ENCODE results near the gene ZEB2.

The ZEB2 gene

DNA sequence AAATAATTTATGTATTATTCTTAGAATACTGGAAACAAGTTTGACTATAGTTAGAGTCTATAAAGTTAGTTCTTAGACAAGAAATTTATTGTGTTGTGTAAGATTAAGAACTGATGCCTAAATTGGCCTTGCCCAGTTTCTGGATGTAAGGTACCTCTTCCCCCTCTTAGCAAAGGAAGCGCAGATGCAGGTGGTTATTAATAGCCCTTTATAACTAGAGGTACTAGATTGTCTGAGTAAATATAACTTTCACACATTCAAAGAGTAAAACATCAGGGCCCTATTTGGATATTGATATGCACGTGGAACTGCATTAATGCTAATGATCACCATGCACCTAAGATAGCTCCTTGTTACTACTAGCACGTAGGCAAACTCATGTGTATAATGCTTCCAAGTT lies 100.7 kb downstream of the ZEB2 start:
- Histone ChIP-seq H3K9me3 (ENCODE audit: control insufficient read depth, insufficient read depth, low read length) (no peaks in the 10 kb centered on the region), H3K27me3 (ENCODE audit: control insufficient read depth, insufficient read depth, low read length) (no peaks in the 10 kb centered on the region), H3K4me3 (ENCODE audit: low read depth, low read length) (no peak overlapping the region), H3K9ac (ENCODE audit: low read depth, low read length) (no peak overlapping the region), H3K4me1 (ENCODE audit: control insufficient read depth, insufficient read depth, low read length) (no peaks in the 10 kb centered on the region), H3K36me3 (ENCODE audit: control insufficient read depth, insufficient read depth, low read length) (no peaks in the 10 kb centered on the region)

DNA sequence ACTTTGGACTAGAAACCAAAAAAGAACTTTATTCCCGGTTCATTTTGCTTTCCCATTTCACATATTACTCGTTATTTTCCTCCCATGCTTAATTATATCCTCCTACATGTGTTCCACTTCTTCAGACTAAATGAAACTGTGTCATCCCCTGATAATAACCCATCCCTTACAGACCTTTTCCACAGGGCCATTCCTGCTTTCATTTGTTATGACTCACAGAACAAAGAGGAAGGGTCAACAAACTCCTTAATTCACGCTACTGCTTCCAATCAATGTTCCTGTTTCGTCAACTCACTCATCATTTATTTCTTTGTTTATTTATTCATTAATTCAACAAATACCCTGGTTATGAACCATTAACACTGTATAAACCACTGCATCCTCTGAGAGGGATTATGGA lies 104.5 kb downstream of the ZEB2 start:
- Histone ChIP-seq H3K4me3 (ENCODE audit: low read depth, low read length) (no peak overlapping the region), H3K9ac (ENCODE audit: low read depth, low read length) (no peak overlapping the region), H3K36me3 (ENCODE audit: control insufficient read depth, insufficient read depth, low read length) (no peaks in the 10 kb centered on the region), H3K27me3 (ENCODE audit: control insufficient read depth, insufficient read depth, low read length) (no peaks in the 10 kb centered on the region), H3K4me1 (ENCODE audit: control insufficient read depth, insufficient read depth, low read length) (no peaks in the 10 kb centered on the region), H3K9me3 (ENCODE audit: control insufficient read depth, insufficient read depth, low read length) (no peaks in the 10 kb centered on the region)

DNA sequence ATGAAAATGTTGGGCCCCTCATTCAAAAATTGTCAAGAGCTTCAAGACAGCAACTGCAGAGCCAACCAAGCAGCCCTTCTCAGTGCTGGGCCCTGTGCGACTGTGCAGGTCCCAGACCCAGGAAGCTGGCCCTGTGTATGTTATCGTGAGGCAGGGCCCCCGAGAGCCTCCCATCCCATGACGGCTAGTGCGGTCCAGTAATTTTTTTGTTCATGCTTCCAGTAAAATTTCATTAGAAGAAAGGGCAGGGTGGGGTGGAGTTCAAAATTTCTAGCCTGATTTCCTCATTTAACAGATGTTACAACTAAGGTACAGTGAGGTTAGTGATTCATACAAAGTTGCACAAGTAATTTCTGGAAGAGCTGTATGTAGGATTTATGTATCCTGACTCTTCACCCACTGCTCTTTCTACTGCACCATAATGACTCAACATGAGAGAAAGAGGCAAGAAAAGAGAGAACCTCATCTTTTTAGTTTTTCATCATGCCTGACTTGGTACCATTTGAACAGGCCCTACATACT lies 105.5 kb downstream of the ZEB2 start:
- H3K27me3 ChIP-seq (ENCODE audit: control insufficient read depth, insufficient read depth, low read length): no peaks in the 10 kb centered on the region
- no peaks in the 10 kb centered on the region for H3K4me1 ChIP-seq (ENCODE audit: control insufficient read depth, insufficient read depth, low read length)
- H3K9me3 ChIP-seq (ENCODE audit: control insufficient read depth, insufficient read depth, low read length): no peaks in the 10 kb centered on the region
- H3K36me3 ChIP-seq (ENCODE audit: control insufficient read depth, insufficient read depth, low read length): no peaks in the 10 kb centered on the region
- no peak overlapping the region for H3K9ac ChIP-seq (ENCODE audit: low read depth, low read length)
- H3K4me3 ChIP-seq (ENCODE audit: low read depth, low read length): no peak overlapping the region

DNA sequence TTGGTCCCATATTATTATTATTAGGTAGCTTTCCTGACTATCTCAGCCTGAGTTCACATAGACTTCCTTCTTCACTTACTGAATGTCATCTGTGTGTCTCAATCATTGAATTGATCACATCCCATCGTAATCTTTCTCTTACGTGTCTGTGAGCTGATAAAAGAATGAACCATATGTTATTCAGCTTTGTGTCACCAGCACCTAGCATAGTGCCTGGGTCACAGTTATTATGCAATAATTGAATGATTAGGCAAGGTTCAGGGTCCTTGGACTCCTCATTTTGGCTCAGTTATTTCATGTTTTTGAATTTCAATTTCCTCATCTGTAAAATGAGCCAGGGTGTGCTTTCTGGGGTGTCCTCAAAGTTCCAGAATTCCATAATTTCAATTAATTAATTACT lies 107.2 kb downstream of the ZEB2 start:
- Histone ChIP-seq H3K4me1 (ENCODE audit: control insufficient read depth, insufficient read depth, low read length) (no peaks in the 10 kb centered on the region), H3K4me3 (ENCODE audit: low read depth, low read length) (no peak overlapping the region), H3K9me3 (ENCODE audit: control insufficient read depth, insufficient read depth, low read length) (no peaks in the 10 kb centered on the region), H3K9ac (ENCODE audit: low read depth, low read length) (no peak overlapping the region), H3K36me3 (ENCODE audit: control insufficient read depth, insufficient read depth, low read length) (no peaks in the 10 kb centered on the region), H3K27me3 (ENCODE audit: control insufficient read depth, insufficient read depth, low read length) (no peaks in the 10 kb centered on the region)

DNA sequence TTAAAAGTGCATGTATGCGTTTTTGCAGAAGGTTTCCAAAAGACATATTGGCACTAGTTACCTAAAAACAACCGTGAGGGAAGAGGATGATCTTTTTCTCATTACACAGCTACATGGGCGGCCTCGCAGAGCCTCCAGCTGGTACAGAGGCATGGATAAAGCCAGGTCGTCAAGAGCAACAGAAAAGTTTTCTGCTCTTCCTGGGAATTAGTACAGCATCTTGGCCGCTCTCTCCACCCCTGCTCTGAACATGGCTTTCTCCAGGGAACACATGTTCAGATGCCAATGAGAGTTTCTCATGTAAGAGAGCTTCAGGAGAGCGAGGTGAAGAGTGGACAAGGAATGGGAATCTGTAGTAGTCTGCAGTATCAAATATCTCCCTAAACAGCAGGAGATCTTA lies 108.4 kb downstream of the ZEB2 start:
- no peaks in the 10 kb centered on the region for H3K36me3 ChIP-seq (ENCODE audit: control insufficient read depth, insufficient read depth, low read length)
- no peak overlapping the region for H3K4me3 ChIP-seq (ENCODE audit: low read depth, low read length)
- H3K9me3 ChIP-seq (ENCODE audit: control insufficient read depth, insufficient read depth, low read length): no peaks in the 10 kb centered on the region
- H3K4me1 ChIP-seq (ENCODE audit: control insufficient read depth, insufficient read depth, low read length): no peaks in the 10 kb centered on the region
- no peak overlapping the region for H3K9ac ChIP-seq (ENCODE audit: low read depth, low read length)
- no peaks in the 10 kb centered on the region for H3K27me3 ChIP-seq (ENCODE audit: control insufficient read depth, insufficient read depth, low read length)

DNA sequence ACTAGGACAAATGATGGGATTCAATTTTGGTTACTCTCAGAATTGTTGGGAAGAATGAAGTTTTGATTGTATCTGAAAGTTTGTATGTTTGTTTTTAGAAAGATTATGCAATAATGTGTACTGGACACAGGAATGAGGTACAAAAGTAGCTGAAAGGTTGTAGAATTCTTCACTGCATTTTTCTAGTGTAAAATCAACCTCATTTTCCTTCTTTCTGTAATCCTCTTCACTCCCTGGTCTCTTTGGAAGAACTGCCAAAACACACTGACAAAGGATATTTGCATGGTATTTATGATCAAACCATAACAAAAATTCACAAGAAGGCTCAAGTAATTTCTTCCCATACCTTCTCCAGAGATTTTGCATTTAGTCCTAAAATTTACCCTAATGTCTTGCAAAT lies 110.7 kb downstream of the ZEB2 start:
- Histone ChIP-seq H3K9ac (ENCODE audit: low read depth, low read length) (no peak overlapping the region), H3K36me3 (ENCODE audit: control insufficient read depth, insufficient read depth, low read length) (no peaks in the 10 kb centered on the region), H3K4me3 (ENCODE audit: low read depth, low read length) (no peak overlapping the region), H3K9me3 (ENCODE audit: control insufficient read depth, insufficient read depth, low read length) (no peaks in the 10 kb centered on the region), H3K27me3 (ENCODE audit: control insufficient read depth, insufficient read depth, low read length) (no peaks in the 10 kb centered on the region), H3K4me1 (ENCODE audit: control insufficient read depth, insufficient read depth, low read length) (no peaks in the 10 kb centered on the region)

DNA sequence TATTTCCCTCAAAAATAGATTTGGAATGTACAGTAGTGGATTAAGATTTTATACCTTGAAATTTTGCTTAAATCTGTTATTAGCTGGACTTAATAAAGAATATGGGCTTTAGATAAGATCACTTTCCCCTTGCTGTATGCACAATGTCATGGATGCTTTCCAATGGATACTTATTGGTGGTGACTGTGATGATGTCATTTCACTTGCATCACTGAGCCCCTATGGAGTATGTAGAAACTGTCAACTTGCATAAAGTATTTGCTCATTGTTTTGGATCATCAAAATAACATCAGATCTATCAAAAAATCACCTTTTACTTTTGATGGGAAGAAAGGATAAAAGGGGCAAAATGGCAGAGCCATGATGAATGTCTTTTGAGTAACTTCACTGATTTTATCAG lies 112.7 kb downstream of the ZEB2 start:
- Histone ChIP-seq H3K9ac (ENCODE audit: low read depth, low read length) (no peak overlapping the region), H3K4me3 (ENCODE audit: low read depth, low read length) (no peak overlapping the region), H3K36me3 (ENCODE audit: control insufficient read depth, insufficient read depth, low read length) (no peaks in the 10 kb centered on the region), H3K9me3 (ENCODE audit: control insufficient read depth, insufficient read depth, low read length) (no peaks in the 10 kb centered on the region), H3K4me1 (ENCODE audit: control insufficient read depth, insufficient read depth, low read length) (peaks cover 3% of the 10 kb centered on the region), H3K27me3 (ENCODE audit: control insufficient read depth, insufficient read depth, low read length) (no peaks in the 10 kb centered on the region)

DNA sequence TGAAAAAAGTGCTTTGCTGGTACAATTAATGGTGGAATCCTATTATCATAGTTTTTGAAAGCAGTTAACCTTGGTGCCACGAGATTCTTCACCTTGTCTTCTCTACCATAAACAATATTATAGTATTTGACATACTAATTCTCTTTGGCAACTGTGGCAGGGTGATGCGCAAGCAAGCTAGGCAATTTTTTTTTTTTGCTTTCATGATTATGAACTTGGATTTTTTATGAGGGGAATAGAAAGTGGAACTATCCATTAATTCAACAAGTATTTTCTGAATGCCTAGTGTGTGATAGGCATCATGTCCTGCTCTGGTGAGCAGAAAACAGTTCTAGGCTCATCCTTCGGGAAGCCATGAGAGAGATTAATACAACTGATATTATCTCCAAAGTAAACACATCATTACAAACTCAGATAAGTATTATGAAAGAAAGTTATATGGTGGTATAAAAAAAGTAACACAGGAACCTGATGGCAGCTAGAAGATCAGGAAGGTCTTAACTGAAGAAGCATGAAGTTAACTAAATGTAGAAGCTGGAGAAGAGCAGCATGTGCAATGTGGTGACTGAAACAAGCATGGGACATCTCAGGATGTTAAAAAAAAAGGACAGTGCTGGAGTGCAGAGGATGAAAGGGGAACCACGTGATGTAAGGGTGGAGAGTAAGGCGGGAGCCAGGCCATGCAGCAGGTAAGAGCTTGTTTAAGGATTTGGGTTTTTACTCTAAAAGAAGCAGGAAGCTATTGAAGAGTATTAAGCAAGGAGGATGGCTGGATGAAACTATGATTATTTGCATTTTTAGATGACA lies 113.7 kb downstream of the ZEB2 start:
- H3K4me1 ChIP-seq (ENCODE audit: control insufficient read depth, insufficient read depth, low read length): peaks cover 9% of the 10 kb centered on the region
- no peaks in the 10 kb centered on the region for H3K27me3 ChIP-seq (ENCODE audit: control insufficient read depth, insufficient read depth, low read length)
- no peaks in the 10 kb centered on the region for H3K36me3 ChIP-seq (ENCODE audit: control insufficient read depth, insufficient read depth, low read length)
- no peak overlapping the region for H3K4me3 ChIP-seq (ENCODE audit: low read depth, low read length)
- H3K9ac ChIP-seq (ENCODE audit: low read depth, low read length): no peak overlapping the region
- H3K9me3 ChIP-seq (ENCODE audit: control insufficient read depth, insufficient read depth, low read length): no peaks in the 10 kb centered on the region

DNA sequence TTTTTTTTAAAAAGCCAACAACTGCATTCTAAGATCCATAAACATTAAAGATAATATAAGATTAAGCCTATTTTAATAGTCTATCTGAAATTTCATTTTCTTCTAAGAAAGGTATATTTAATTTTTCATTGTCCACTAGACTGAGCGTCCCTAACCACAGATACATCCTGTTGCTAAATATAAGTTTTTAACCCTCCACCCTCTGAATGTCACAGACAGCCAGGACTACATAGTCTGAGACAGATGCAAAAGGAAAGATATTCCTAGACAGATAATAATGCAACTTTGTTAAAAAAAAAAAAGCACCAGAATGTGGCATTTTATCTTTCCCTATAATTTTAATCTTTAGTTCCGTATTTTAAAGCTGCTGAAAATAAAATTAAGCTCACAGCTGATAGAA lies 114.6 kb downstream of the ZEB2 start:
- Histone ChIP-seq H3K36me3 (ENCODE audit: control insufficient read depth, insufficient read depth, low read length) (no peaks in the 10 kb centered on the region), H3K9me3 (ENCODE audit: control insufficient read depth, insufficient read depth, low read length) (no peaks in the 10 kb centered on the region), H3K4me1 (ENCODE audit: control insufficient read depth, insufficient read depth, low read length) (peaks cover 9% of the 10 kb centered on the region), H3K4me3 (ENCODE audit: low read depth, low read length) (no peak overlapping the region), H3K27me3 (ENCODE audit: control insufficient read depth, insufficient read depth, low read length) (no peaks in the 10 kb centered on the region), H3K9ac (ENCODE audit: low read depth, low read length) (no peak overlapping the region)

DNA sequence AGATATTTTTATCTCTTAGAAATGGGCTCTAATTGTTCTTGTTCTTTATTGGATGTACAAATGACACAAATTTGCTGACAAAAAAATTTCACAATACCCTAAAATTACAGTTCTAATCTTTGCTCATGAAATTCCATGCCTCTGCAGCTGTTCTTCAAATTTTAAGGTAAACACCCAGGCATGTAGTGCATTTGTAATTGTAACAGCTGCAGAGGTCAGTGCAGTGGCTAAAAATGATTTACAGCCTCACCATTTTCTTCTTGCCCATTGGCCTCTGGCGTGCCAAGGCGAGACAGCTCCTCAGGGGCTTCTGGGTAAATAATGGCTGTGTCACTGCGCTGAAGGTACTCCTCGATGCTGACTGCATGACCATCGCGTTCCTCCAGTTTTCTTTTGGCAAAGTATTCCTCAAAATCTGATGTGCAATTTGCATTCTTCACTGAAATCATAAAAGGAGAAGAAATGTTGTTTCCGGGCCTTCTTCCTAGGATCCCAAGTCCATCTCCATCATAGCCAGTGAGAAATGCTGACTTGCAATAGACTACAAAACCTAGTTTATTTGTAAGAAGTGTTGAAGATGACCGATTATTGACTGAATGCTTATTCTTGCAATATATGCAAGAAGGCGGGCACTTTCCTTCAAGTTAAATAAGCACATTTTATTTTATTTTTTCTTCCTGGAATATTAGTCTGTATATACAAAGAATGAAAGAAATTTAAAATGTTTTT lies 115.2 kb downstream of the ZEB2 start:
- peaks cover 9% of the 10 kb centered on the region for H3K4me1 ChIP-seq (ENCODE audit: control insufficient read depth, insufficient read depth, low read length)
- no peaks in the 10 kb centered on the region for H3K27me3 ChIP-seq (ENCODE audit: control insufficient read depth, insufficient read depth, low read length)
- H3K4me3 ChIP-seq (ENCODE audit: low read depth, low read length): no peak overlapping the region
- H3K9me3 ChIP-seq (ENCODE audit: control insufficient read depth, insufficient read depth, low read length): no peaks in the 10 kb centered on the region
- no peak overlapping the region for H3K9ac ChIP-seq (ENCODE audit: low read depth, low read length)
- no peaks in the 10 kb centered on the region for H3K36me3 ChIP-seq (ENCODE audit: control insufficient read depth, insufficient read depth, low read length)

DNA sequence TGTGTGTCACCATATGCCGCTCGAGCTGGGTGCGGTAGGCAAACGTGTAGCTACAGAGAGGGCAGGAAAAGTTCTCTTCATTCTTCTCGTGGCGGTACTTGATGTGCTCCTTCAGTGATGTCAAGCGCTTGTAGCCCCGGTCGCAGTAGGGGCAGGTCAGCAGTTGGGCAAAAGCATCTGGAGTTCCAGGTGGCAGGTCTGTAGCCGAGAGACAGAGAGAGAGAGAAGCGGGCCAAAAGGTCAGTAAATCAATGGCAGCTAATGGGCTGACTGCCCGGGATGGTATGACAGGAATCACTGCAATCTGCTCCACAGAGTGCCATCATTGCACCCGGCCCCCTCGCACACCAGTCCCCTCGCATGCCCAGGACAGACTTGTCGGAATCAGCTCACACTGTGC lies 116.0 kb downstream of the ZEB2 start:
- H3K9ac ChIP-seq (ENCODE audit: low read depth, low read length): no peak overlapping the region
- H3K4me1 ChIP-seq (ENCODE audit: control insufficient read depth, insufficient read depth, low read length): peaks cover 9% of the 10 kb centered on the region
- H3K27me3 ChIP-seq (ENCODE audit: control insufficient read depth, insufficient read depth, low read length): no peaks in the 10 kb centered on the region
- no peaks in the 10 kb centered on the region for H3K9me3 ChIP-seq (ENCODE audit: control insufficient read depth, insufficient read depth, low read length)
- no peak overlapping the region for H3K4me3 ChIP-seq (ENCODE audit: low read depth, low read length)
- no peaks in the 10 kb centered on the region for H3K36me3 ChIP-seq (ENCODE audit: control insufficient read depth, insufficient read depth, low read length)

DNA sequence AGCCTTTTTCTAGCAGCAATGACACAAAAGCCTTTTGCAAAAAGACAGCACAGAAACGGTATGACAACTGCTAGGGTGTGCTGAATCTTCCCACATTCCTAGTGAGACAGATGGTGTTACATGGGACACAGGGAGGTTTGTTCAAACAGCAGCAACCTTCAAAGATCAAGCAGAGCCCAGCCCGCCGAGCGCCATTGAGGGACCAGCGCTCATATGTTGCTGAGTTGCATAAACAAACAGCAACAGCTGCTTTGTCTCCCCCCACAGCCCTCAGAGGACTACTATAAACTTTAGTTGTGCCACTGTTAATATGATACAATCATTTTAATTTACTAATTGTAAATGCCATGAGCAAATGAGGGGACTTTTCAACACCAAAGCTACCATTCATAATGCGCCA lies 117.7 kb downstream of the ZEB2 start:
- no peak overlapping the region for H3K4me3 ChIP-seq (ENCODE audit: low read depth, low read length)
- H3K9ac ChIP-seq (ENCODE audit: low read depth, low read length): no peak overlapping the region
- no peaks in the 10 kb centered on the region for H3K9me3 ChIP-seq (ENCODE audit: control insufficient read depth, insufficient read depth, low read length)
- H3K27me3 ChIP-seq (ENCODE audit: control insufficient read depth, insufficient read depth, low read length): no peaks in the 10 kb centered on the region
- no peaks in the 10 kb centered on the region for H3K36me3 ChIP-seq (ENCODE audit: control insufficient read depth, insufficient read depth, low read length)
- peaks cover 9% of the 10 kb centered on the region for H3K4me1 ChIP-seq (ENCODE audit: control insufficient read depth, insufficient read depth, low read length)
